Ishikawa (cell line): ENCODE measurements around the gene ADRA2A.

Experiments
- CEBPB ChIP-seq: IDR thresholded peaks from 2 replicates; pipeline ENCODE4 v1.6.1; 2012
- CREB1 ChIP-seq: IDR thresholded peaks from 2 replicates; pipeline ENCODE4 v1.6.1; 2012; ENCODE audit warnings: low read depth
- EGR1 ChIP-seq: IDR thresholded peaks from 2 replicates; pipeline ENCODE4 v1.6.1; 2012
- EP300 ChIP-seq: IDR thresholded peaks from 2 replicates; pipeline ENCODE4 v1.6.1; 2012; ENCODE audit warnings: borderline replicate concordance
- FOXM1 ChIP-seq: IDR thresholded peaks from 2 replicates; pipeline ENCODE4 v1.6.1; 2012; ENCODE audit warnings: low read depth, borderline replicate concordance
- NFIC ChIP-seq: IDR thresholded peaks from 2 replicates; pipeline ENCODE4 v1.6.1; 2012
- RAD21 ChIP-seq: IDR thresholded peaks from 2 replicates; pipeline ENCODE4 v1.6.1; 2012; ENCODE audit warnings: low read depth
- TAF1 ChIP-seq: IDR thresholded peaks from 2 replicates; pipeline ENCODE4 v1.6.1; 2012; ENCODE audit warnings: low read depth, mild to moderate bottlenecking
- TCF12 ChIP-seq: IDR thresholded peaks from 2 replicates; pipeline ENCODE4 v1.6.1; 2012; ENCODE audit warnings: low read depth
- TEAD4 ChIP-seq: IDR thresholded peaks from 2 replicates; pipeline ENCODE4 v1.6.1; 2012
- YY1 ChIP-seq: IDR thresholded peaks from 2 replicates; pipeline ENCODE4 v1.6.1; 2012; ENCODE audit warnings: low read depth
- ZBTB7A ChIP-seq: IDR thresholded peaks from 2 replicates; pipeline ENCODE4 v1.6.1; 2012; ENCODE audit warnings: low read depth
- TF ChIP-seq, protein P1 (sequence below): IDR thresholded peaks from 2 replicates; pipeline ENCODE4 v1.6.1; 2012; ENCODE audit warnings: low read depth, mild to moderate bottlenecking
- TF ChIP-seq, protein P2 (sequence below): IDR thresholded peaks from 2 replicates; pipeline ENCODE4 v1.6.1; 2012
- TF ChIP-seq, protein P3 (sequence below): IDR thresholded peaks from 2 replicates; pipeline ENCODE4 v1.6.1; 2012

The ADRA2A gene

DNA sequence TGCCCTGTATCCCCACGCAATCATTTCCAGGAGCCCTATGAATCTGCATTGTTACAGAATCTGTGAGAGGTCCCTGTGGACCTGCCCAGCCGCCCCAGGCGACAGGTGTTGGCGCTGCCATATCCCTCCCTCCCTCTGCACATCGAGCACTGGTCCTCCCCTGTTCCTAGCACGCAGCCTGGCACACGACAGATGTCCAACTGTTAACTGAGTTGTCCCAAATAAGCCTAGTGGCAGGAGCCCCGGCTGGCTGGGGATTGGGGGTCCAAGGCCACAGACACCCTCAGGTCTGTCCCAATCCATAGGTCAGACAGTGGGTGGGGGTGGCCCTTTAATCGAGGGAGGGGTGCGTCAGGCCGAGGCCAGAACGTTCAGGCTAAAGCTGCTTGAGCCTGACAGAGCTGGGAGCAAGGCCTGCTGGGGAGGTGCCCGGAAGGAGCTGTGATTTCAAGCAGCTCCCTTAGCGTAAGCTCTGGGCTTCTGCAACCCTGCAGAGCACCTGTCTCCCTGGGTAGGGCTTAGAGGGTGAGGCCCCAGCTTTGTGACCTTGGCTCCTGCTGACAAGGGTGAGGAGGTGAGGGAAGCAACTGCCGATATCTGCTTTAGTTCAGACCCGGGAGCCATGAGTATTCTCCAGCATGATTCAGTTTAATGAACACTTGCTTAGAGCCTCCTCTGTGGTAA is 40.1 kb downstream of the ADRA2A start:
- TF ChIP-seq CREB1 (no peak), TCF12 (no peak)

DNA sequence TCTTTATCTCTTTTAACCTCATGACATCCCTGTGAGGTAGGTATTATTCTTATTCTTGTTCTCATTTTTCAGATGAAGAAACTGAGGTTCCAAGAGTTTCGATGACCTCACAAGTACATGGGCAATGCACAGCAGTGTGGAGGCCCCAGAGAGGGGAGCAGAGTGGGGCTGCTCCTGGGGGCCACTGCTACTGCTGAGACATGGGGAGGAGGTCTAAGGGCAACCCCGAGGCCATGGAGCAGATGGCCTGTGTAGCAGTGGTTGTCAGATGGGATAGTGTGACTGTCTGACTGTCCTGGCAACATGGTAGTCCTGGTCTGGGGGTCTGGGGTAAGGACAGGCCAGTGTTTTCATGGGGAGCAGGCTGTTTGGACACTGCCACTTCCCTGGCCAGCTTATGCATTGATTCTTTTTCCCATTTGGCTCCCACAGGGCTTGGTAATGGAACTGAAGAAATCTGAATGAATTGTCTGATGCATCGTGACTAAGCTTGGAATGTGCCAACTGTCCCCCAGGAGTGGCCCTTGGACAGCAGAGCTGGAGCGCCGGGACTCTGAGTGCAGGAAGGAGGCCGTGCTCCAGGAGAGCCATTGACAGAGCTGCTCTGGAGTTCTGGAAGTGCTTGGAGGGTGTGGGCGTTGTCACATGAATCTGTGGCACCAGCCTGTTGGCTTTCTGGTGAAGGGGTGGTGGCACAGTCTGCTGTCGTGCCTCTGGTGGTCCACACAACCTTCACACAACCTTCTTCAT is 40.9 kb downstream of the ADRA2A start:
- TF ChIP-seq TEAD4 (no peak), NFIC (no peak), ZBTB7A (no peak), CREB1 (no peak), TAF1 (no peak), YY1 (no peak), FOXM1 (no peak)

DNA sequence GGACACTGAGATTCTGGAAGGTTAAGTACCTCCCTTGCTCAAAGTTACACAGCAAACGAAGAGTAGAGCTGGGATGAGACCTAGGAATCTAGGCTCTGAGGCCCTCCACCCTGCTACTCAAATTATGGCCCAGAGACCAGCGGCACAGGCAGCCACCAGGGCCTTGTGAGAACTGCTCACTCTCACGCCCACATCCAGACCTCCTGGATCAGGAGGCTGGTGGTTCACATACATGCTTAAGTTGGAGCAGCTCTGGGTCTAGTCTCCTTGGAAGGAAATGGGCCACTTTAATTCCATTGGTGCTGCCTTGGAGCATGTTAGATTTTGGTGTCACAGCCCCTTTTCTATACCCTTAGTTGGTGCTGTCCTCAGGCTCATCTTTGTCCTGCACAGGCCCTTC is 41.9 kb downstream of the ADRA2A start:
- TF ChIP-seq TCF12: no peak
- TF ChIP-seq RAD21: no peak
- no peak for TF ChIP-seq CREB1
- no peak for TF ChIP-seq CEBPB
- TF ChIP-seq TAF1: no peak
- TF ChIP-seq NFIC: no peak
- TF ChIP-seq, protein P1, sequence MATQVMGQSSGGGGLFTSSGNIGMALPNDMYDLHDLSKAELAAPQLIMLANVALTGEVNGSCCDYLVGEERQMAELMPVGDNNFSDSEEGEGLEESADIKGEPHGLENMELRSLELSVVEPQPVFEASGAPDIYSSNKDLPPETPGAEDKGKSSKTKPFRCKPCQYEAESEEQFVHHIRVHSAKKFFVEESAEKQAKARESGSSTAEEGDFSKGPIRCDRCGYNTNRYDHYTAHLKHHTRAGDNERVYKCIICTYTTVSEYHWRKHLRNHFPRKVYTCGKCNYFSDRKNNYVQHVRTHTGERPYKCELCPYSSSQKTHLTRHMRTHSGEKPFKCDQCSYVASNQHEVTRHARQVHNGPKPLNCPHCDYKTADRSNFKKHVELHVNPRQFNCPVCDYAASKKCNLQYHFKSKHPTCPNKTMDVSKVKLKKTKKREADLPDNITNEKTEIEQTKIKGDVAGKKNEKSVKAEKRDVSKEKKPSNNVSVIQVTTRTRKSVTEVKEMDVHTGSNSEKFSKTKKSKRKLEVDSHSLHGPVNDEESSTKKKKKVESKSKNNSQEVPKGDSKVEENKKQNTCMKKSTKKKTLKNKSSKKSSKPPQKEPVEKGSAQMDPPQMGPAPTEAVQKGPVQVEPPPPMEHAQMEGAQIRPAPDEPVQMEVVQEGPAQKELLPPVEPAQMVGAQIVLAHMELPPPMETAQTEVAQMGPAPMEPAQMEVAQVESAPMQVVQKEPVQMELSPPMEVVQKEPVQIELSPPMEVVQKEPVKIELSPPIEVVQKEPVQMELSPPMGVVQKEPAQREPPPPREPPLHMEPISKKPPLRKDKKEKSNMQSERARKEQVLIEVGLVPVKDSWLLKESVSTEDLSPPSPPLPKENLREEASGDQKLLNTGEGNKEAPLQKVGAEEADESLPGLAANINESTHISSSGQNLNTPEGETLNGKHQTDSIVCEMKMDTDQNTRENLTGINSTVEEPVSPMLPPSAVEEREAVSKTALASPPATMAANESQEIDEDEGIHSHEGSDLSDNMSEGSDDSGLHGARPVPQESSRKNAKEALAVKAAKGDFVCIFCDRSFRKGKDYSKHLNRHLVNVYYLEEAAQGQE: no peak

DNA sequence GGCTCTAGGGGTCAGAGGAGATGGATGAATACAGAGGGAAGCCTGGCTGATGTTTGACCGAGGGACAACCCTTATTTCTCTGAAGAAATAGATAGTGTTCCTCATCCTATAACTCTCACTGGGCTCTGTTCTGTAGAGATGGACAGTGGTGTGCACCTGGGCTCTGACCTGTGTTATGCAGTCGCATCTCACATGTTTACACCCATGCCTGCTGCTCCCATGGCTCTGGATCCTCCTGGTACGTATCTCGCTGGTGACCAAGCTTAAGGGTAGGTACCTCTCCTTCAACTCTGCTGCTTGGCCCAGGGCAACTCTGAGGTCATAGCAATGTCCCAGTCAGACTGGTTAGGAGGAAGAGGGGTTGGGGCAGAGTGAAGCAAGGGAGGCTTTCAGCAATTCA is 42.8 kb downstream of the ADRA2A start:
- TF ChIP-seq CEBPB (no peak), CREB1 (no peak), EP300 (no peak), EGR1 (no peak), FOXM1 (no peak), ZBTB7A (no peak), RAD21 (no peak), NFIC (no peak), YY1 (no peak), TCF12 (no peak), TAF1 (no peak), TEAD4 (no peak)
- TF ChIP-seq, protein P2, sequence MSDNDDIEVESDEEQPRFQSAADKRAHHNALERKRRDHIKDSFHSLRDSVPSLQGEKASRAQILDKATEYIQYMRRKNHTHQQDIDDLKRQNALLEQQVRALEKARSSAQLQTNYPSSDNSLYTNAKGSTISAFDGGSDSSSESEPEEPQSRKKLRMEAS: no peak
- TF ChIP-seq, protein P1: no peak
- TF ChIP-seq, protein P3, sequence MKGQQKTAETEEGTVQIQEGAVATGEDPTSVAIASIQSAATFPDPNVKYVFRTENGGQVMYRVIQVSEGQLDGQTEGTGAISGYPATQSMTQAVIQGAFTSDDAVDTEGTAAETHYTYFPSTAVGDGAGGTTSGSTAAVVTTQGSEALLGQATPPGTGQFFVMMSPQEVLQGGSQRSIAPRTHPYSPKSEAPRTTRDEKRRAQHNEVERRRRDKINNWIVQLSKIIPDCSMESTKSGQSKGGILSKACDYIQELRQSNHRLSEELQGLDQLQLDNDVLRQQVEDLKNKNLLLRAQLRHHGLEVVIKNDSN: no peak

DNA sequence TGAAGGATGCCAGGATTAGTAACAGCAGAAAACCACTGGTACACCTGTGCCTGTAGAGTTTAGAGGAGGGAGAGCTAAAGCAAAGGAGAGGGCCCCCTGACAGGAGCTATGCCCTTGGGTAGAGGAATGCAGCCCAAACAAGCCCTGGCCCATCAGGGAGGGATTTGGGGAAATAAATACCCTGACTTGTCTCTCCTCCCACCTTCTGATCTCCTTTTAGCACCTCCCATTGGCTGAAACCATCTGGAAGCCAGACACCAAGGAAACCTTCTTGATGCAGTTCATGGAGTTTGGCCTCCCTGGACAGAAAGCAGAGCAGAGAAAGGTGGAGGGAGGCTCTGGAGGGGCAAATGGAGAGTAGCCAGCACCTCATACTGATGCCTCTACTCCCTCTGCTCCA is 45.3 kb downstream of the ADRA2A start:
- no peak for TF ChIP-seq RAD21
- no peak for TF ChIP-seq CEBPB
- TF ChIP-seq, protein P2: no peak
- TF ChIP-seq TAF1: no peak
- TF ChIP-seq NFIC: no peak
- no peak for TF ChIP-seq ZBTB7A
- no peak for TF ChIP-seq TEAD4
- TF ChIP-seq, protein P1: no peak
- TF ChIP-seq CREB1: no peak
- no peak for TF ChIP-seq YY1
- TF ChIP-seq EP300: no peak
- TF ChIP-seq, protein P3: no peak
- no peak for TF ChIP-seq TCF12
- no peak for TF ChIP-seq FOXM1
